Liver (tissue), 3 donors: ENCODE measurements around the gene ELOVL3.

Experiments
- GABPA ChIP-seq, 2 donors: IDR thresholded peaks in 1 of 2; conservative IDR thresholded peaks in 1 of 2; 2 replicates each; pipeline ENCODE4 v1.6.1; 2016; ENCODE audit warnings: antibody characterized with exemption in 2 of 2, mild to moderate bottlenecking in 1 of 2, moderate library complexity in 1 of 2
- TAF1 ChIP-seq: conservative IDR thresholded peaks from 2 replicates; pipeline ENCODE4 v1.6.1; 2016; ENCODE audit warnings: antibody characterized with exemption, mild to moderate bottlenecking
- TF ChIP-seq, protein P1 (sequence below): fragments of 150-350 bp; IDR thresholded peaks from 2 replicates; pipeline ENCODE4 v1.5.1; 2017; ENCODE audit warnings: improper control_type of control experiment, low read depth, low read length; ENCODE audit not compliant: missing input control
- donor health status: healthy.
- donor health status: healthy.

DNA sequence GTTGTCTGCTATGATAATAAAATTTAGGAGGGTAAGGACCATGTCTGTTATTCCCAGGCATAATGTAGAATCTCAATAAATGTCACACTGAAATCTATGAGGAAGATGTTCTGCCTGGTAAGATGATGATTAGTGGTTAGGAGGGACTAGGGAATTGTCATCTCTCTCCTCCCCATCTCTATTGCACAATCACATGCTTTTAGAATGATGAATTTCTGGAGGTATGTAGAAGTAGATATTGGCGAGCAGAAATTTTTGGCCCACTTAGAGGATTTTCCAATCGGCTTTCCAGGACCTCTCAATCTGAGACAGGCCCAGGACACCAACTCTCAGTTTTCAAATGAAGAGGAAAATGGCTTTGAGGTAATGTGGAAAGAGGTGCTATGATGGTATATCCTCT lies 17.2 kb downstream of the ELOVL3 start:
- TF ChIP-seq, protein P1, sequence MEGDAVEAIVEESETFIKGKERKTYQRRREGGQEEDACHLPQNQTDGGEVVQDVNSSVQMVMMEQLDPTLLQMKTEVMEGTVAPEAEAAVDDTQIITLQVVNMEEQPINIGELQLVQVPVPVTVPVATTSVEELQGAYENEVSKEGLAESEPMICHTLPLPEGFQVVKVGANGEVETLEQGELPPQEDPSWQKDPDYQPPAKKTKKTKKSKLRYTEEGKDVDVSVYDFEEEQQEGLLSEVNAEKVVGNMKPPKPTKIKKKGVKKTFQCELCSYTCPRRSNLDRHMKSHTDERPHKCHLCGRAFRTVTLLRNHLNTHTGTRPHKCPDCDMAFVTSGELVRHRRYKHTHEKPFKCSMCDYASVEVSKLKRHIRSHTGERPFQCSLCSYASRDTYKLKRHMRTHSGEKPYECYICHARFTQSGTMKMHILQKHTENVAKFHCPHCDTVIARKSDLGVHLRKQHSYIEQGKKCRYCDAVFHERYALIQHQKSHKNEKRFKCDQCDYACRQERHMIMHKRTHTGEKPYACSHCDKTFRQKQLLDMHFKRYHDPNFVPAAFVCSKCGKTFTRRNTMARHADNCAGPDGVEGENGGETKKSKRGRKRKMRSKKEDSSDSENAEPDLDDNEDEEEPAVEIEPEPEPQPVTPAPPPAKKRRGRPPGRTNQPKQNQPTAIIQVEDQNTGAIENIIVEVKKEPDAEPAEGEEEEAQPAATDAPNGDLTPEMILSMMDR = no peak
- no peak for TF ChIP-seq GABPA (IDR thresholded peaks at IDR 0.05 in 1 of 2, conservative IDR thresholded peaks at IDR 0.05 in 1 of 2)
- TF ChIP-seq TAF1 = no peak
